Measurements from ENCODE around the gene PLXNA4.

PLXNA4 gene

DNA sequence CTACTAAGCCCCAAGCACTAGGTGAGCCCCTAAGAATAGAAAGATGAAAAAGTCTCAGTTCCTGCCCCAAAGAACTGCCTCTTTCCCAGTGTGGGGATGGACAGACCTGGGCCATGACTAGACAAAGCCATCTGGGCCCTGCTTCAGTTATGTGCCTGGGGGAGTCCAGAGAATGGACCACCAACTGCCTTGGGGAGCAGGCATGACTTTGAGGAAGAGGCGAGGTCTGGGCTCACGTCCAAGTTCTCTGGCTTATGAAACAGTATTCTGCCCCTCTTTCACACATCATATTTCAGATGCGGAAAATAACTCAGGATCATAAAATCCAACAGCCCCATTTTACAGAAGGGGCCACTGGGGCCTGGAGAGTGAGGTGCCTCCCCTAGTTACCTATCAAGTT lies 80.3 kb downstream of the PLXNA4 start:
- POLR2A ChIA-PET = no interaction called here
- no peaks in the 10 kb centered on the region for H3K9me3 ChIP-seq (ENCODE audit: control insufficient read depth, insufficient read depth, low read depth, low read length)
- TF ChIP-seq ZNF24 (tag by site-specific recombination; IDR thresholded peaks at IDR 0.05) = no peak
- TF ChIP-seq ZNF837 (tag by site-specific recombination; IDR thresholded peaks at IDR 0.05) = no peak
- TF ChIP-seq ZNF140 (tag by site-specific recombination; IDR thresholded peaks at IDR 0.05) = no peak
- no peak for TF ChIP-seq ZNF223 (tag by site-specific recombination; IDR thresholded peaks at IDR 0.05)
- TF ChIP-seq, protein P1, sequence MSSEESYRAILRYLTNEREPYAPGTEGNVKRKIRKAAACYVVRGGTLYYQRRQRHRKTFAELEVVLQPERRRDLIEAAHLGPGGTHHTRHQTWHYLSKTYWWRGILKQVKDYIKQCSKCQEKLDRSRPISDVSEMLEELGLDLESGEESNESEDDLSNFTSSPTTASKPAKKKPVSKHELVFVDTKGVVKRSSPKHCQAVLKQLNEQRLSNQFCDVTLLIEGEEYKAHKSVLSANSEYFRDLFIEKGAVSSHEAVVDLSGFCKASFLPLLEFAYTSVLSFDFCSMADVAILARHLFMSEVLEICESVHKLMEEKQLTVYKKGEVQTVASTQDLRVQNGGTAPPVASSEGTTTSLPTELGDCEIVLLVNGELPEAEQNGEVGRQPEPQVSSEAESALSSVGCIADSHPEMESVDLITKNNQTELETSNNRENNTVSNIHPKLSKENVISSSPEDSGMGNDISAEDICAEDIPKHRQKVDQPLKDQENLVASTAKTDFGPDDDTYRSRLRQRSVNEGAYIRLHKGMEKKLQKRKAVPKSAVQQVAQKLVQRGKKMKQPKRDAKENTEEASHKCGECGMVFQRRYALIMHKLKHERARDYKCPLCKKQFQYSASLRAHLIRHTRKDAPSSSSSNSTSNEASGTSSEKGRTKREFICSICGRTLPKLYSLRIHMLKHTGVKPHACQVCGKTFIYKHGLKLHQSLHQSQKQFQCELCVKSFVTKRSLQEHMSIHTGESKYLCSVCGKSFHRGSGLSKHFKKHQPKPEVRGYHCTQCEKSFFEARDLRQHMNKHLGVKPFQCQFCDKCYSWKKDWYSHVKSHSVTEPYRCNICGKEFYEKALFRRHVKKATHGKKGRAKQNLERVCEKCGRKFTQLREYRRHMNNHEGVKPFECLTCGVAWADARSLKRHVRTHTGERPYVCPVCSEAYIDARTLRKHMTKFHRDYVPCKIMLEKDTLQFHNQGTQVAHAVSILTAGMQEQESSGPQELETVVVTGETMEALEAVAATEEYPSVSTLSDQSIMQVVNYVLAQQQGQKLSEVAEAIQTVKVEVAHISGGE (tag by site-specific recombination; conservative IDR thresholded peaks at IDR 0.05; ENCODE audit: low read depth) = no peak
- TF ChIP-seq, protein P2, sequence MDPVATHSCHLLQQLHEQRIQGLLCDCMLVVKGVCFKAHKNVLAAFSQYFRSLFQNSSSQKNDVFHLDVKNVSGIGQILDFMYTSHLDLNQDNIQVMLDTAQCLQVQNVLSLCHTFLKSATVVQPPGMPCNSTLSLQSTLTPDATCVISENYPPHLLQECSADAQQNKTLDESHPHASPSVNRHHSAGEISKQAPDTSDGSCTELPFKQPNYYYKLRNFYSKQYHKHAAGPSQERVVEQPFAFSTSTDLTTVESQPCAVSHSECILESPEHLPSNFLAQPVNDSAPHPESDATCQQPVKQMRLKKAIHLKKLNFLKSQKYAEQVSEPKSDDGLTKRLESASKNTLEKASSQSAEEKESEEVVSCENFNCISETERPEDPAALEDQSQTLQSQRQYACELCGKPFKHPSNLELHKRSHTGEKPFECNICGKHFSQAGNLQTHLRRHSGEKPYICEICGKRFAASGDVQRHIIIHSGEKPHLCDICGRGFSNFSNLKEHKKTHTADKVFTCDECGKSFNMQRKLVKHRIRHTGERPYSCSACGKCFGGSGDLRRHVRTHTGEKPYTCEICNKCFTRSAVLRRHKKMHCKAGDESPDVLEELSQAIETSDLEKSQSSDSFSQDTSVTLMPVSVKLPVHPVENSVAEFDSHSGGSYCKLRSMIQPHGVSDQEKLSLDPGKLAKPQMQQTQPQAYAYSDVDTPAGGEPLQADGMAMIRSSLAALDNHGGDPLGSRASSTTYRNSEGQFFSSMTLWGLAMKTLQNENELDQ (tag by site-specific recombination; IDR thresholded peaks at IDR 0.05; ENCODE audit: low read depth) = no peak
- no peak for TF ChIP-seq ZNF366 (tag by site-specific recombination; conservative IDR thresholded peaks at IDR 0.05)
- TF ChIP-seq ZFHX2 (tag by site-specific recombination; conservative IDR thresholded peaks at IDR 0.05) = no peak
- TF ChIP-seq, protein P3, sequence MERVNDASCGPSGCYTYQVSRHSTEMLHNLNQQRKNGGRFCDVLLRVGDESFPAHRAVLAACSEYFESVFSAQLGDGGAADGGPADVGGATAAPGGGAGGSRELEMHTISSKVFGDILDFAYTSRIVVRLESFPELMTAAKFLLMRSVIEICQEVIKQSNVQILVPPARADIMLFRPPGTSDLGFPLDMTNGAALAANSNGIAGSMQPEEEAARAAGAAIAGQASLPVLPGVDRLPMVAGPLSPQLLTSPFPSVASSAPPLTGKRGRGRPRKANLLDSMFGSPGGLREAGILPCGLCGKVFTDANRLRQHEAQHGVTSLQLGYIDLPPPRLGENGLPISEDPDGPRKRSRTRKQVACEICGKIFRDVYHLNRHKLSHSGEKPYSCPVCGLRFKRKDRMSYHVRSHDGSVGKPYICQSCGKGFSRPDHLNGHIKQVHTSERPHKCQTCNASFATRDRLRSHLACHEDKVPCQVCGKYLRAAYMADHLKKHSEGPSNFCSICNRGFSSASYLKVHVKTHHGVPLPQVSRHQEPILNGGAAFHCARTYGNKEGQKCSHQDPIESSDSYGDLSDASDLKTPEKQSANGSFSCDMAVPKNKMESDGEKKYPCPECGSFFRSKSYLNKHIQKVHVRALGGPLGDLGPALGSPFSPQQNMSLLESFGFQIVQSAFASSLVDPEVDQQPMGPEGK (tag by site-specific recombination; IDR thresholded peaks at IDR 0.05) = no peak
- TF ChIP-seq, protein P4, sequence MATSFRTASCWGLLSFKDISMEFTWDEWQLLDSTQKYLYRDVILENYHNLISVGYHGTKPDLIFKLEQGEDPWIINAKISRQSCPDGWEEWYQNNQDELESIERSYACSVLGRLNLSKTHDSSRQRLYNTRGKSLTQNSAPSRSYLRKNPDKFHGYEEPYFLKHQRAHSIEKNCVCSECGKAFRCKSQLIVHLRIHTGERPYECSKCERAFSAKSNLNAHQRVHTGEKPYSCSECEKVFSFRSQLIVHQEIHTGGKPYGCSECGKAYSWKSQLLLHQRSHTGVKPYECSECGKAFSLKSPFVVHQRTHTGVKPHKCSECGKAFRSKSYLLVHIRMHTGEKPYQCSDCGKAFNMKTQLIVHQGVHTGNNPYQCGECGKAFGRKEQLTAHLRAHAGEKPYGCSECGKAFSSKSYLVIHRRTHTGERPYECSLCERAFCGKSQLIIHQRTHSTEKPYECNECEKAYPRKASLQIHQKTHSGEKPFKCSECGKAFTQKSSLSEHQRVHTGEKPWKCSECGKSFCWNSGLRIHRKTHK (tag by site-specific recombination; IDR thresholded peaks at IDR 0.05) = no peak
- TF ChIP-seq ZBTB48 (tag by site-specific recombination; IDR thresholded peaks at IDR 0.05) = no peak
- TF ChIP-seq, protein P5, sequence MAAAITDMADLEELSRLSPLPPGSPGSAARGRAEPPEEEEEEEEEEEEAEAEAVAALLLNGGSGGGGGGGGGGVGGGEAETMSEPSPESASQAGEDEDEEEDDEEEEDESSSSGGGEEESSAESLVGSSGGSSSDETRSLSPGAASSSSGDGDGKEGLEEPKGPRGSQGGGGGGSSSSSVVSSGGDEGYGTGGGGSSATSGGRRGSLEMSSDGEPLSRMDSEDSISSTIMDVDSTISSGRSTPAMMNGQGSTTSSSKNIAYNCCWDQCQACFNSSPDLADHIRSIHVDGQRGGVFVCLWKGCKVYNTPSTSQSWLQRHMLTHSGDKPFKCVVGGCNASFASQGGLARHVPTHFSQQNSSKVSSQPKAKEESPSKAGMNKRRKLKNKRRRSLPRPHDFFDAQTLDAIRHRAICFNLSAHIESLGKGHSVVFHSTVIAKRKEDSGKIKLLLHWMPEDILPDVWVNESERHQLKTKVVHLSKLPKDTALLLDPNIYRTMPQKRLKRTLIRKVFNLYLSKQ (tag by site-specific recombination; IDR thresholded peaks at IDR 0.05; ENCODE audit: borderline replicate concordance) = no peak
- TF ChIP-seq, protein P6, sequence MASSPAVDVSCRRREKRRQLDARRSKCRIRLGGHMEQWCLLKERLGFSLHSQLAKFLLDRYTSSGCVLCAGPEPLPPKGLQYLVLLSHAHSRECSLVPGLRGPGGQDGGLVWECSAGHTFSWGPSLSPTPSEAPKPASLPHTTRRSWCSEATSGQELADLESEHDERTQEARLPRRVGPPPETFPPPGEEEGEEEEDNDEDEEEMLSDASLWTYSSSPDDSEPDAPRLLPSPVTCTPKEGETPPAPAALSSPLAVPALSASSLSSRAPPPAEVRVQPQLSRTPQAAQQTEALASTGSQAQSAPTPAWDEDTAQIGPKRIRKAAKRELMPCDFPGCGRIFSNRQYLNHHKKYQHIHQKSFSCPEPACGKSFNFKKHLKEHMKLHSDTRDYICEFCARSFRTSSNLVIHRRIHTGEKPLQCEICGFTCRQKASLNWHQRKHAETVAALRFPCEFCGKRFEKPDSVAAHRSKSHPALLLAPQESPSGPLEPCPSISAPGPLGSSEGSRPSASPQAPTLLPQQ (tag by site-specific recombination; IDR thresholded peaks at IDR 0.05) = no peak
- no peak for TF ChIP-seq MZF1 (tag by site-specific recombination; IDR thresholded peaks at IDR 0.05; ENCODE audit: borderline replicate concordance)
- TF ChIP-seq, protein P7, sequence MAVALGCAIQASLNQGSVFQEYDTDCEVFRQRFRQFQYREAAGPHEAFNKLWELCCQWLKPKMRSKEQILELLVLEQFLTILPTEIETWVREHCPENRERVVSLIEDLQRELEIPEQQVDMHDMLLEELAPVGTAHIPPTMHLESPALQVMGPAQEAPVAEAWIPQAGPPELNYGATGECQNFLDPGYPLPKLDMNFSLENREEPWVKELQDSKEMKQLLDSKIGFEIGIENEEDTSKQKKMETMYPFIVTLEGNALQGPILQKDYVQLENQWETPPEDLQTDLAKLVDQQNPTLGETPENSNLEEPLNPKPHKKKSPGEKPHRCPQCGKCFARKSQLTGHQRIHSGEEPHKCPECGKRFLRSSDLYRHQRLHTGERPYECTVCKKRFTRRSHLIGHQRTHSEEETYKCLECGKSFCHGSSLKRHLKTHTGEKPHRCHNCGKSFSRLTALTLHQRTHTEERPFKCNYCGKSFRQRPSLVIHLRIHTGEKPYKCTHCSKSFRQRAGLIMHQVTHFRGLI (tag by site-specific recombination; IDR thresholded peaks at IDR 0.05) = no peak
- TF ChIP-seq ZBTB20 (tag by site-specific recombination; IDR thresholded peaks at IDR 0.05) = no peak
- TF ChIP-seq ZNF571 (tag by site-specific recombination; IDR thresholded peaks at IDR 0.05) = no peak
- no peak for TF ChIP-seq PRDM1 (tag by site-specific recombination; IDR thresholded peaks at IDR 0.05)
- H3K4me1 ChIP-seq (ENCODE audit: control insufficient read depth, insufficient read depth, low read length) = peaks cover 3% of the 10 kb centered on the region; the same call in 1 of the 2 replicates
- H3K36me3 ChIP-seq (ENCODE audit: control insufficient read depth in 2 of 2, insufficient read depth in 1 of 2, low read length in 2 of 2) = no peaks in the 10 kb centered on the region
- CTCF ChIA-PET = no interaction called here
- H3K27ac ChIP-seq (ENCODE audit: extremely low read depth, low read depth, low read length) = no peak overlapping the region
- no peak overlapping the region for H3K4me3 ChIP-seq (ENCODE audit: low read depth, low read length)

All from HEK293 (cell line).